ENCODE results near the gene SPSB2. TPM values are rescaled to one million over a fixed set of nuclear protein-coding genes. Genes with fewer than 3 reads are reported as not detected.

The SPSB2 gene
- total and polyA plus RNA-seq, 11 donors: 2.3 to 6.6 (median 3.5) TPM

DNA sequence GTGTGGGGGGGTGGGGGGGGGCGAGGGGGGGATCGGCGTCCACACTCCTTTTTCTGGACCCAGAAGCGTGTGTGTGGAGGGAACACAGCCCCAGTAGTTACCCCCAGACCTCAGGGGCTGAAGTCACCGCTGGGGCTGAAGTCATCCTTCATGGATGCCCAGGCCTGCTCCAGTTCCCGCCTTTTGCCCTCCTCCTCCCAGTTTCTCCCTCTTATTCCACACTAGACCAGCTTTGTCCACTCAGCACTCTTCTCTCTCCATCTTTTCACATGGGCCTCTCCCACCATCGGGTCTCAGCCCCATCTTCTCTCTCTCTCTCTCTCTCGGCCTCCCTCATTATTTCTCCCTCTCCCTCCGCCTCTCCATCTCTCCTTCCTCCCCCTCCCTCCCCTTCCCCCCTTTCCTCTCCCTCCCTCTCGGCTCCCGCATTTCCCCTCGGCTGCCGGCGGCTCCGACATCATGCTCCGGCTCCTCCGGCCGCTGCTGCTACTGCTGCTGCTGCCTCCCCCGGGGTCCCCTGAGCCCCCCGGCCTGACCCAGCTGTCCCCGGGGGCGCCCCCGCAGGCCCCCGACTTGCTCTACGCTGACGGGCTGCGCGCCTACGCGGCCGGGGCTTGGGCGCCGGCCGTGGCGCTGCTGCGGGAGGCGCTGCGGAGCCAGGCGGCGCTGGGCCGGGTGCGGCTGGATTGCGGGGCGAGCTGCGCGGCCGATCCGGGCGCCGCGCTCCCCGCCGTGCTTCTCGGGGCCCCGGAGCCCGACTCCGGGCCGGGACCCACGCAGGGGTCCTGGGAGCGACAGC is 44.9 kb downstream of the SPSB2 start, which contains the start of gene P3H3:
P3H3 (plus strand) TSS at position 426 of the 799 bp plus-strand sequence; CDS start at position 460, 34 bp downstream.
- DNase-seq: peak in 1 of 5 donors; percentile 51
- Histone ChIP-seq H3K27me3 (peaks cover 0 to 14% (median 0%) of the 10 kb centered on the region in 9 donors), H3K36me3 (peaks cover 0 to 23% (median 0%) of the 10 kb centered on the region in 9 donors), H3K4me1 (peaks cover 0 to 37% (median 17%) of the 10 kb centered on the region in 12 donors), H3K4me3 (peak within 1 kb of the TSS; percentile 62 to 92 (median 78)), H3K27ac (peak within 1 kb of the TSS; percentile 65 to 92 (median 85)), H3K9me3 (no peaks in the 10 kb centered on the region)
- intact Hi-C loops (cut with DNase I): loop anchor here (5.0 to 10.0 kb wide), 5 partner anchors 53 to 213 kb away; partner anchors contain the start of genes MLF2 (in 6 of the 10) and LAG3 (in 1 of the 10)
- 1 to 3% (median 2%) methylated on average over 18 to 60 of the region's 60 CpGs for WGBS, 4 donors
- peak in 2 of 4 donors; percentile 0 to 9 for ATAC-seq
- TF ChIP-seq POLR2A (IDR thresholded peaks at IDR 0.05): no peak
- TF ChIP-seq, protein P1, sequence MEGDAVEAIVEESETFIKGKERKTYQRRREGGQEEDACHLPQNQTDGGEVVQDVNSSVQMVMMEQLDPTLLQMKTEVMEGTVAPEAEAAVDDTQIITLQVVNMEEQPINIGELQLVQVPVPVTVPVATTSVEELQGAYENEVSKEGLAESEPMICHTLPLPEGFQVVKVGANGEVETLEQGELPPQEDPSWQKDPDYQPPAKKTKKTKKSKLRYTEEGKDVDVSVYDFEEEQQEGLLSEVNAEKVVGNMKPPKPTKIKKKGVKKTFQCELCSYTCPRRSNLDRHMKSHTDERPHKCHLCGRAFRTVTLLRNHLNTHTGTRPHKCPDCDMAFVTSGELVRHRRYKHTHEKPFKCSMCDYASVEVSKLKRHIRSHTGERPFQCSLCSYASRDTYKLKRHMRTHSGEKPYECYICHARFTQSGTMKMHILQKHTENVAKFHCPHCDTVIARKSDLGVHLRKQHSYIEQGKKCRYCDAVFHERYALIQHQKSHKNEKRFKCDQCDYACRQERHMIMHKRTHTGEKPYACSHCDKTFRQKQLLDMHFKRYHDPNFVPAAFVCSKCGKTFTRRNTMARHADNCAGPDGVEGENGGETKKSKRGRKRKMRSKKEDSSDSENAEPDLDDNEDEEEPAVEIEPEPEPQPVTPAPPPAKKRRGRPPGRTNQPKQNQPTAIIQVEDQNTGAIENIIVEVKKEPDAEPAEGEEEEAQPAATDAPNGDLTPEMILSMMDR (IDR thresholded peaks at IDR 0.05): peak in 3 of 12 donors; percentile 4 to 13 (median 11)

DNA sequence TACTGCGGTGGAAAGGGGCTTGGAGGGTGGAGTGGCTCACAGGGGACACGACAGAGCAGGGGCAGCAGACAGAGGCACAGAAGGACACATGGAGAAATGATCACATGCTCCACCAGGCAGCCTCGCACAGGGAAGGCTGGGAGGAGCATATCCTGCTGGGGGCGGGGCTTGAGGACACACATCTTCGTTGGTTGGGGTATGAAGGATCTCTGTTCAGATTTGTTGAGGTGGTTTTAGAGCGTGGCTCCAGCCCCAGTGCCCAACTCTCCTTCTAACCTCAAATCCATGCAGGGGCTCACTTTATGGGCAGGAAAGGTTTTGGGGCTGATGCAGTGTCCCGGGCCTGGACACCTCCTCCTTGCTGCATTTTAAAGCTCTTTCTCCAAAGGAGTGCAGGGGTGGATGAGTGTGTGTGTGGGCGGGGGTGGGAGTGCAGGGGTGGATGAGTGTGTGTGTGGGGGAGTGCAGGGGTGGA is 45.6 kb downstream of the SPSB2 start:
- peaks cover 0 to 19% (median 0%) of the 10 kb centered on the region in 9 donors for H3K36me3 ChIP-seq
- H3K27me3 ChIP-seq: peaks cover 0 to 14% (median 0%) of the 10 kb centered on the region in 9 donors
- H3K9me3 ChIP-seq: no peaks in the 10 kb centered on the region
- peaks cover 0 to 39% (median 17%) of the 10 kb centered on the region in 12 donors for H3K4me1 ChIP-seq
- WGBS, 4 donors: 8 to 21% (median 15%) methylated on average over 6 to 8 of the region's 8 CpGs
- TF ChIP-seq, protein P1 (IDR thresholded peaks at IDR 0.05): no peak
- no peak for TF ChIP-seq POLR2A (IDR thresholded peaks at IDR 0.05)
- intact Hi-C loops (cut with DNase I): loop anchor here (5.0 to 10.0 kb wide), 5 partner anchors 53 to 213 kb away; partner anchors contain the start of genes MLF2 (in 6 of the 10) and LAG3 (in 1 of the 10)
- DNase-seq (peak; percentile 85 to 92 (median 87)), ATAC-seq (peak; percentile 43 to 64 (median 54))
- peak overlapping the region in 8 of 12 donors; percentile 11 to 71 (median 43) for H3K27ac ChIP-seq
- H3K4me3 ChIP-seq: peak overlapping the region in 3 of 12 donors; percentile 19 to 78 (median 34)

DNA sequence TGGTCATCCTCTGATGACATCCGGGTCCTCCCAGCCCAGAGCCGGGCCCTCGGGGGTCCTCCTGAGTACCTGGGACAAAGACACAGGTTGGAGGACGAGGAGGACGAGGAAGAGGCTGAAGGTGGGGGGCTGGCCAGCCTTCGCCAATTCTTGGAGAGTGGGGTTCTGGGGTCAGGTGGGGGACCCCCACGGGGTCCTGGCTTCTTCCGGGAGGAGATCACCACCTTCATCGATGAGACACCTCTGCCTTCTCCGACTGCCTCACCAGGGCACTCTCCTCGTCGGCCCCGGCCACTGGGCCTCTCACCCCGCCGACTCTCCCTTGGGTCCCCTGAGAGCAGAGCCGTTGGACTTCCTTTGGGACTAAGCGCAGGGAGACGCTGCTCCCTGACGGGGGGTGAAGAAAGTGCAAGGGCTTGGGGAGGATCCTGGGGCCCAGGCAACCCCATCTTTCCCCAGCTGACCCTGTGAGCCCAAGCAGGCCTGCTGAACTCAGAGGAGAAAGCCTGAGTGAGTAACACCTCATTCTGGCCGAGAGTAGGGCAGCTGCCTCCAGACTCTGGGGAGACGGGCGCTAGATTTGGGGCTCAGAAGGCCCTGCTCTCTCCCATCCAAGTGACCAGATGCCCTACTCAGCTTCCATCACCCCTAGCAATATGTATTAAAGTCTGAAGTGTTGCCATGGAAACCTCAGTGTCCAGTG is 46.2 kb downstream of the SPSB2 start:
- H3K27ac ChIP-seq: peak overlapping the region in 8 of 12 donors; percentile 11 to 71 (median 43)
- peaks cover 0 to 45% (median 22%) of the 10 kb centered on the region in 12 donors for H3K4me1 ChIP-seq
- peaks cover 0 to 13% (median 0%) of the 10 kb centered on the region in 9 donors for H3K36me3 ChIP-seq
- H3K27me3 ChIP-seq: peaks cover 0 to 20% (median 0%) of the 10 kb centered on the region in 9 donors
- DNase-seq: peak in 1 of 5 donors; percentile 33
- peak overlapping the region in 1 of 12 donors; percentile 19 for H3K4me3 ChIP-seq
- ATAC-seq: no peak
- TF ChIP-seq, protein P1 (IDR thresholded peaks at IDR 0.05): no peak
- no peak for TF ChIP-seq POLR2A (IDR thresholded peaks at IDR 0.05)
- 73 to 80% (median 77%) methylated on average over 21 to 22 of the region's 22 CpGs for WGBS, 4 donors
- intact Hi-C loops (cut with DNase I): loop anchor here (5.0 to 10.0 kb wide), 5 partner anchors 52 to 212 kb away; partner anchors contain the start of genes MLF2 (in 6 of the 10) and LAG3 (in 1 of the 10)
- H3K9me3 ChIP-seq: no peaks in the 10 kb centered on the region

Data from heart left ventricle (tissue), 16 donors.